ENCODE data around the gene PWWP2B.

The PWWP2B gene

DNA sequence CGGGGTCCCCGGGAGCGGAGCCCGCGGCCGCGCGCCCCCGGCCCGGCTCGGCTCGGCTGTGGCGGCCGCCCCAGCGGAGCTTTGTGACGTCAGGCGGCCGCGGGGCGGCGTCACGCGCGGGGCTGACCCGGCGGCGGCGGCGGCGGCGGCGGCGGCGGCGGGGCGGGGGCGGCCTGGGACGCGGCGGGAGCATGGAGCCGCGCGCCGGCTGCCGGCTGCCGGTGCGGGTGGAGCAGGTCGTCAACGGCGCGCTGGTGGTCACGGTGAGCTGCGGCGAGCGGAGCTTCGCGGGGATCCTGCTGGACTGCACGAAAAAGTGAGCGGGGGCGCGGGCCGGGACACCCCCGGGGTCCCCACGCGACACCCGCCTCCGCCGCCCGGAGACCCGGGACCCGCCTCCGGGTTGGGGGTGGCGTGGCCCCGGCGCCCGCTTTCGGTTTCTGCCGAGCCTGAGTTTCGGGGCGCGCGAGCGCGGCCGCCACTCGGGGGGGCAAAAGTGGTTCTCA lies at the start of gene PWWP2B:
Gene PWWP2B, plus strand, starts transcription at position 165 of the 506 bp plus-strand sequence. Its CDS starts 27 bp downstream, at position 192.
- peak in 1 of 2 experiments; percentile 34 for DNase-seq (ENCODE audit: low read depth in 2 of 2)

DNA sequence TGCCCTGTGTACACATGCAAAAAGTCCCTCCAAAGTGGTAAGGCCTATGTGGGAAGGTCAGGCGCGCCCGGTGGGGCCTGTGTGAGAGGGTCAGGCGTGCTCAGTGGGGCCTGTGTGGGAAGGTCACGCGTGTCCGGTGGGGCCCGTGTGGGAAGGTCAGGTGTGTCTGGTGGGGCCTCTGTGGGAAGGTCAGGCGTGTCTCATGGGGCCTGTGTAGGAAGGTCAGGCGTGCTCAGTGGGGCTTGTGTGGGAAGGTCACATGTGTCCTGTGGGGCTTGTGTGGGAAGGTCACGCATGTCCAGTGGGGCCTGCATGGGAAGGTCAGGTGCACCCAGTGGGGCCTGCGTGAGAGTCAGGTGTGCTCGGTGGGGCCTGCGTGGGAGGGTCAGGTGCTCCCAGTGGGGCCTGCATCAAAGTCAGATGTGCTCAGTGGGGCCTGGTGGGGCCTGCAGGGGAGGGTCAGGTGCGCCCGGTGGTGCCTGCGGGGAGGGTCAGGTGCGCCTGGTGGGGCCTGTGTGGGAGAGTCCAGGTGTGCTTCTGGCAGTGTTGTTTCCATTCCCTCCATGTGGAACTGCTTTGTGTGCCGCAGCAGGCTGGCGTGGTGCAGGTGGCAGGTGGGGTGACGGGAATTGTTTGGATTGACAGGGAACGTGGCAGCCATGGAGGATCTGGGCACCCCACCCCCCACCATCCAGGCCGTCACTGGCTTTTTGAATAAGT lies 49.6 kb upstream of the PWWP2B start:
- DNase-seq (ENCODE audit: low read depth in 2 of 2): no peak

DNA sequence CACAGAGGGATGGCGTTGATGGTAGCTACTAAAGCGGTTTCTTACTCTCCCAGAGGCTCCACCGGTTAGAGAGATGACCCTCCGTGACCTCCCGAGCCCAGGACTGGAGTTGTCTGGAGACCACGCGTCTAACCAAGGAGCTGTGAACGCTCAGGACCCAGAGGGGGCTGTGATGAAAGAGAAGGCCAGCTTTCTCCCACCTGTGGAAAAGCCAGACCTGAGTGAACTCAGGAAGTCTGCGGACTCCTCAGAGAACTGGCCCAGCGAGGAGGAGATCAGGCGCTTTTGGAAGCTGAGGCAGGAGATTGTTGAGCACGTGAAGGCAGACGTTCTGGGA lies 49.1 kb upstream of the PWWP2B start:
- DNase-seq (ENCODE audit: low read depth in 2 of 2): no peak

DNA sequence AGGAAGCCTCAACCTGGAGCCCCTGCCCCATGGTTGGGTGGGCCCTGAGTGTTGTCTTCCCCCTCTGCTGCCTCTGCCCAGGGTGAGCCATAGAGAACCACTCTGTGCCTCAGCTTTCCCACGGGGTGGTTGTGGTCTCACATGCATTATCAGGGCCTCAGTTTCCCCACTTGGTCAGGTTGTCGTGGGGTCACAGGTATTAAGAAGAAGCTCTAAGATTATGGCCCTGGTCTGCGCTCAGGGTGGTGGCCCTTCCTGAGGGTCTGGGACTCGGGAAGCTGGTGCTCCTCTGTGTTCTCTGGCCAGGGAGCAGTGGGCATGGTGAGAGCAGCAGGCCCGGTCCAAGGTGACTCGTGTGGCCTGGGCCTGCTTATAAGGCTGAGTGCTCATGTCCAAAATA lies 47.2 kb upstream of the PWWP2B start:
- DNase-seq (ENCODE audit: low read depth in 2 of 2): no peak

DNA sequence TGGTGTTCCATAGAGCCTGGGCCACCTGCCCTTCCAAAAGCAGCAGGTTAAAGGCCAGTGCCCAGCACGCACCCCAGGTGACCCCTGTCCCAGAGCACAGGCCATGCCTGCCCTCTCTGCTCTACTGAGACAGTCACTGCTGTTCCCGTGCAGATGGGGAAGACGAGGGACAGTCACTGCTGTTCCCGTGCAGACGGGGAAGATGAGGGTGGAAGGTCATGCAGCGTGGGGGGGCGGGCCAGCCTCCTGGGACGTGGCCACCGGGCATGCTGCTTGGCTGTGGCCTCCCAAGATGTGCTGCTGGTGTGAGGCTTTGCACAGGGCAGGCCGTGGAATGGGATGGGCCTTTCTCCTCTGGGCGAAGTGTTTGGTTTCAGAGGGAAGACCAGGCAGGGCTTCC lies 46.6 kb upstream of the PWWP2B start:
- no peak for DNase-seq (ENCODE audit: low read depth in 2 of 2)

DNA sequence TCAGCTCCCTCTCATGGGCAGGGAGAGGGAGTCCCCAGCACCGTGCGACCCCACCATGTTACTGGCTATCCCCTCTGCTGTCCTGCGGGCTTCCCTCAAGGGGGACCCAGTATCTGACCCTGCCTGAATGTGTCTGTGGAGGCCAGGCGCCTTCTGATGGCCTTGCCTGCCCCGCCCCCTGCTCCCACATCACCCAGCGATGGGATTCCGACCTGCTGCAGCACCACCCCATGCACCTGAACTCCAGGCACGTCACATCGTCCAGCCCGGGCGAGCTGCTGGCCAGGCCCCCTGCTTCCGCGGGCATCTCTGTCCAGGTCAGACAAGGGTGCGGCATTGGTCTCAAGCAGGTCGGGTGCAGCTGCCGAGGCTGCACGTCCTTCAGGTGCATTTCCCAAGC lies 46.1 kb upstream of the PWWP2B start:
- no peak for DNase-seq (ENCODE audit: low read depth in 2 of 2)

DNA sequence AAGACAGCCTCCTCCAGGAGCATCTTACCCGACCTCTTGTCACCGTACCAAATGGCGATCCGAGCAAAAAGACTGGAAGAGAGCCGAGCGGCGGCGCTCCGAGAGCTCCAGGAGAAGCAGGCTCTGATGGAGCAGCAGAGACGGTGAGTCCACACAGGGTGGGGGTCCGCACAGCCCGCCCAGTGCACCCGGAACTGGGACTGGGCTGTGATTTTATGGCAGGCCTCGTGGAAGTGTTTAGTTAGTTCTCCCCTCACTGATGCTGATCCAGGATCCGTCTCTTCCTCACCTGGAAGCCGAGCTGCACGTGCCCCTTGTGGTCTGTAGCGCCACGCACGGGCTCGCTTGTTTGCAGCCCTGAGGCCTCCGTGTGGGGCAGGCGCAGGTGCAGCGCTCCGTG lies 45.4 kb upstream of the PWWP2B start:
- no peak for DNase-seq (ENCODE audit: low read depth in 2 of 2)

DNA sequence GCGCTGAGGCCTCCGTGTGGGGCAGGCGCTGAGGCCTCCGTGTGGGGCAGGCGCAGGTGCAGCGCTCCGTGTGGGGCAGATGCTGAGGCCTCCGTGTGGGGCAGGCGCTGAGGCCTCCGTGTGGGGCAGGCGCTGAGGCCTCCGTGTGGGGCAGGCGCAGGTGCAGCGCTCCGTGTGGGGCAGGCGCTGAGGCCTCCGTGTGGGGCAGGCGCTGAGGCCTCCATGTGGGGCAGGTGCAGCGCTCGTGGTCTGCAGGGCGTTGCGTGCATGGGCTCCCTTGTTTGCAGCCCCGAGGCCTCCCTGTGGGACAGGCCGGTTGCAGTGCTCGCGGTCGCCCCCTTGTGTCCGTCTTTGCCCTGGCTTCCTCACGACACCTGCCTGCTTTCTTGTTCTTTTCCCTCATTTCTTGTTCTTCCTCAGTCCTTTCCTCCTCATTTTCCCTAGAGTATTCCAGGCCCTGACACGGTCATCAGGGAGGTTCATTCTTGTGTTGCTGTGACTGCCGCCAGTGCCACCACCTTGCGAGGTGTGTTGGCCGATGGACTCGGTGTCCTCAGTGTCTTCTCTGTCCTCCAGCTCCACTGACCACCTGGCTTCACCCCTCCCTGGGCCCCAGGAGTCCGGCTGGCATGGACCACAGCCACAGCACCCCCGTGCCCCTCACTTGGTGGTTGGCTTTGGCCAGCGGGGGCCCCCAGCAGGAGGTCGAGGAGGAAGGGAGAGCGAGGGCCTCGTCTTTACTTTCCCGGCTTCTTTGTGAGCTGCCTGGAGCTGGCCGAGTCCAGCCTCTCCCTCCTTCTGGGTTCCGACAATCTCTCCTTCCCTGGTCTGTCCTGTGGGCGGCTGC lies 44.3 kb upstream of the PWWP2B start:
- peak; percentile 52 to 73 for DNase-seq (ENCODE audit: low read depth in 2 of 2)

DNA sequence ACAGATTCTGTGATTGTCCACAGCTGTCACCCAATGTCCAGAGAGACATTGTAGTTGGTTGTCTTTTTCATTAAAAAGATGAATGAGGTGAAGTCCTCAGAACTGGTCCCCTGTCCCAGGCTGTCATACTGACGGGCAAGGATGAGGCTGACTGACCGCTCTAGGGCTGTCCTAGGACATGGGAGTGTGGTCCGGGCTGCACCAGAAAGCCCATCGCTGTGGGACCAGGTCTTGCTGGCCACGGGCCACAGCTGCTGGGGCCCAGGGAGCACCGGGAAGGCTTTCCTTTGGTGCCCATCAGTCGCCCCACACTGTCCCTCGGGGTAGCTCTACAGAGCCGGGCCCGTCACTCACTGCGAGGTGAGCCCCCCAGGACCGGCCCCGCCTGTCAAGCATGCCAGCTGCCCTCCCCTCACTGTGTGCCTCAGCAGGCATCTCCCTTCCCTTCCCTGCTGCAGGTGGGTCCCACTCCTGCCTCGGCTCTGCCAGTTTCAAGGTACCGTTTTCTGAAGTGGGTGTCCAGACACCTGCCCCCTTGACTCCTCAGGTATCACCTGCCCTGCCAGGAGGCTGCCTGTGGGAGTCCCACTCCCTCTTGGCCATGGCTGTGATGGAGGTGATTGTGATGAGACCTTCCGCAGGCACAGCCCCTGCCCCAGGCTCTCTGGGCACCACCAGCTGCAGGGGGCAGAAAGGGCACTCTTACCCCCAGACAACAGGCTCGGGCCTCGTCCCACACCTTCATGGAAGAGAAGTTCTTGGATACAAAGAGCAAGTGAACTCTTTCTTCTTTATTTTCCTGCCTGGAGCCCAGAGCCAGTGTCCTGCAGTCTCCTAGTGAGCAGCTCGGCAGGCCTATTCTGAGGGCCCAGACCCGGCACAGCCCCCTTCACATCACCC lies 43.3 kb upstream of the PWWP2B start:
- no peak for DNase-seq (ENCODE audit: low read depth in 2 of 2)

DNA sequence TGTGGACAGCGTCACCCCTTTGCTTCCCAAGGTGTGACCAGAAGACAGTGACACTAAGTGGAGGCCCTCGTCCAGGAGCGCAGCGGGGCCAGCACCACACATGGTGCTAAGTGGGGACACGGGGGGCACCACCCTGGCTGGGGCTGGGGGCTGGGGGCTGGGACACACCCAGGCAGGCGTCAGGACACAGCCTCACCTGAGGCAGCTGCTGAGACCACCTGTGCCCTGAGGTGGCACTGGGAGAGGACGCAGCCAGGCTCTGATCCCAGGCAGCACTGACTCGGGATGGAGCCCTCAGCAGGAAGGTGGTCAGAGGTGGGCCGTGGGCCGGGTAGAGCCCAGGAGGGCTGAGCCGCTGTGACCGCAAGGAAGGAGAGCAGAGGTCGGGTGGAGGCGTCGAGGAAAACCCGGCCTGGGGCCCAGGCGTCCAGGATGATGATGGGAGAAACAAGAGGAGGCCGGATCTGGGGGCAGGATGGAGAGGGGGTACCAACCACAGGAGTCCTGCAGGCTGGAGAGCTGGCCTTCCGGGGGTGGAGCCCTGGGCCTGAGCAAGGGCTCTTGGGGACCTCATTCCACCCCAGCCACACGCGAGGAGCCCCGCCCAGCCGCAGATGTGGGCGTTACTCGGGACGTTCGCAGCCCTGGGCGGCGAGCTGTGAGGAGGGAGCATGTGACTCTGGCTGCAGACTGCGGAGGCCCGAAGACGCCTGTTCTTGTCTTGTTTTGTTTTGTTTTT lies 42.5 kb upstream of the PWWP2B start:
- DNase-seq (ENCODE audit: low read depth in 2 of 2): no peak

DNA sequence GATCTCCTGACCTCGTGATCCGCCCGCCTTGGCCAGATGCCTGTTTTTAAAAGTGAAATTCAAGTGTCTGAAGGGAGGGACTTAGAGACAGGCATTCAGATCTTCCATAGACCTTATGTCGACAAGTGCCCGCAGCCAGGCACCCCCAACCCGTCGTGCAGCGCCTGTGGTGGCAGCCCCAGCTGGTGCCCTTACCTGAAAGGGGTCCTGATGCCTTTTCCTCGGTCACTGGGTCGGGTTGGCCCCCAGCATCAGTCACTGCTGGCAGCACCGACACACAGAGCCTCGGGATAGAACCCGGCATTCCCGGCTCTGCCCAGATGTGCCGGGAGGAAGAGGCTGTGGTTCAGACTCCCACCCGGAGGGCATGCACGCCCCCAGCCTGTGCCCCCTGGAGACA lies 41.7 kb upstream of the PWWP2B start:
- DNase-seq (ENCODE audit: low read depth in 2 of 2): no peak

DNA sequence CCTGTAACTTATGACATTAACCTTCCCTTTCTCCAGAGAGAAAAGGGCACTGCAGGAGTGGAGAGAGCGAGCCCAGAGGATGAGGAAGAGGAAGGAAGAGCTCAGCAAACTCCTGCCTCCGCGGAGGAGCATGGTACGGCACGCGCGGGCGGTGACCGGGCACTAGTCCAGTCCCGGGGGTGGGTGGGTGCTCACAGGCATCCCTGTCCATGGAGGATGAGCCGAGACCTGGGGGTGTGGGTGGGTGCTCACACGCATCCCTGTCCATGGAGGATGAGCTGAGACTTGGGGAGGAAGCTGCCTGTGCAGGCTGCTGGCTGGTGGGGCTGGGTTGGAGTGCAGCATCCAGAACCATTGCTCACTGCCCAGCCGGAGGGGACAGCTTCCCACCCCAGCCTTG lies 41.2 kb upstream of the PWWP2B start:
- DNase-seq (ENCODE audit: low read depth in 2 of 2): no peak

DNA sequence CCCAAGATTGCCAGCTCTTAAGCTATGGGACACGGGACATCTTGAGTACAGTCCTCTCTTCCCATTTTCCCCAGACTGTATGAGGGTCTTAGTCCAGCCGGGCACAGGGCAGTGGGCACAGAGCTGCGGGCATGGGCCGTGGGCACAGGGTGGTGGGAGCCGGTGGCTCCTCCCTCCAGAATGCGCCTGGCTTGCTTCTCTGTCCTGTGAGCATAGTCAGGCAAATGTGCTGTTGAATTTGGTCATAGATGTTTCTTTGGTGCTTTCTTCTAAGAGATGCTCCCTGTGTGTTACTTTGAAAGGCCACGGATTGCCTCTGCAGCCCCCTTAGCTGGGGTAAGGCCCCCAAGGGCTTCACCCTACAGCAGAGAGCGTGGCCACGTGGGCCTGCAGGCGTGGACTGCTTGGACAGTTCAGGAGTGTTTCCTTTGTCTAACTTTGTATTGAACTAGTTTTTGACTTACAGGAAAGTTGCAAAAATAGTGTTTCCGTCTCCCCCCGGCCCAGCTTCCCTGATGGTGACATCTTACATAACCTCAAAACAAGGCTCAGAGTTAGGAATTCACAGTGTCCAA lies 40.3 kb upstream of the PWWP2B start:
- no peak for DNase-seq (ENCODE audit: low read depth in 2 of 2)

DNA sequence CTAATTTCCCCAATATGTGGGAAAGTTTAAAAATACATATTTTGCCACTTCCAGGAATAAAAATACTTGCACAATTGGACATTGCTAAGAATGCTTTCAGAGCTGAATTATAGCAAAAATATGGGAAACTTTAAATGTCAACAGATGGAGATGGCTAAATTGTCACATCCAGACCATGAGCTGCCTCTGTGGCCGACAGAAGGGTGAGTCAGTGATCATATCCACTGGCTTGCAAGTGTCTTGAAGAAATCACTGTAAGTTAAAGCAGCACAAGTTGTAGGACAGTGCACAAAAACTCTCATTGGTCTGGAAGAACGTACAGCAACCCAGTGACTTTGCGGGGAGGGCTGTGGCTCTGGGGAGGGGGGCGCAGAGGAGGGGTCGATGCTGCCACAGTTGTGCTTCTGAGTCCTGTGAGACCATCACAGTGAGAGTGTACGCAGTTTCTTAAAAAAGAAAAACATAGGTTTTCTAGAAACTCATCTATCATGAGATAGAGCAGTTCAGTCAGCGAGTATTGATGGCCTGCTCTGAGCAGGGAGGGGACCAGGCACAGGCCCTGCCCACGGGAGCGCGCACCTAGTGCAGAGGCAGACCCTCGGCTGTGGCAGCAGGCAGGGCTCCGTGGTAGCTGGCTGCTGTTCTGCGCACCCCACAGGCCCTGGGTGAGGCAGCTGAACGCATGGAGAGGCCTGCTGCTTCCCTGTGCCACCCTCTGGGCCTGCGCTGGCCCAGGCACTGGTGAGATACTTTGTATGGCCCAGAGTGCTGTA lies 39.5 kb upstream of the PWWP2B start:
- DNase-seq (ENCODE audit: low read depth in 2 of 2): no peak

DNA sequence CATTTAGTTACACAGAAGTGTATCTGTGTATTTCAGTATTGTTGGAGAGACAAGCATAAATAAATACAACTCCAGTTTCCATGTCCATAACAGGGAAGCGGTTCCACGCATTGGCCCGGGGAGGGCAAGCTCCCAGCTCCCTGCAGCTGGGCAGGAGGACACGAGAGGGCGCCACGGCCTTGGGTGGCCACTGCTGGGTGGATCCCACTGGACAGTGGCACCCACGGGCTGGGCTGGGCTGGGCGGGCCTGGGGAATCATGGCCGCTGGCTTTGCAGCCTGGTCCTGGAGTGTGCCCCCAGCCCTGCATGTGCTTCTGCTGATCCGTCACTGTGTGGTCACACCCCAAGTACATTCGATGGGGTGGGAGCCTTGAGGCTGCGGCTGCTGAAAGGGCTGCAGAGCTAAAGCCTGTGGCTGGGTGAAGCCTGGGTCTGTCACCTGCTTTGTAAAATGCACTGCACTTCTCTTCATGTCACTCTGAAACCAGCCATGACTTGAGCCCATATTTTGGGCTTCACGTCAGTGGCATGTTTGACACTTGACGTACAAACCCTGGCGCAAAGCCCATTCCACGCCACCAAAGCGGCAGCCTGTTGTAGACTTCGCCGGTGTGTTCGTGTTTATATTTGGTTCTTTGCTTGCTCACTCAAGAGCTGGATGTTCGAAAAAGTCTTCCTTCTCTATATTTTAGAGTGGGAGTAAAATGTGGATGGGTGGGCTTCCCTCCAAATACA lies 37.5 kb upstream of the PWWP2B start:
- no peak for DNase-seq (ENCODE audit: low read depth in 2 of 2)

DNA sequence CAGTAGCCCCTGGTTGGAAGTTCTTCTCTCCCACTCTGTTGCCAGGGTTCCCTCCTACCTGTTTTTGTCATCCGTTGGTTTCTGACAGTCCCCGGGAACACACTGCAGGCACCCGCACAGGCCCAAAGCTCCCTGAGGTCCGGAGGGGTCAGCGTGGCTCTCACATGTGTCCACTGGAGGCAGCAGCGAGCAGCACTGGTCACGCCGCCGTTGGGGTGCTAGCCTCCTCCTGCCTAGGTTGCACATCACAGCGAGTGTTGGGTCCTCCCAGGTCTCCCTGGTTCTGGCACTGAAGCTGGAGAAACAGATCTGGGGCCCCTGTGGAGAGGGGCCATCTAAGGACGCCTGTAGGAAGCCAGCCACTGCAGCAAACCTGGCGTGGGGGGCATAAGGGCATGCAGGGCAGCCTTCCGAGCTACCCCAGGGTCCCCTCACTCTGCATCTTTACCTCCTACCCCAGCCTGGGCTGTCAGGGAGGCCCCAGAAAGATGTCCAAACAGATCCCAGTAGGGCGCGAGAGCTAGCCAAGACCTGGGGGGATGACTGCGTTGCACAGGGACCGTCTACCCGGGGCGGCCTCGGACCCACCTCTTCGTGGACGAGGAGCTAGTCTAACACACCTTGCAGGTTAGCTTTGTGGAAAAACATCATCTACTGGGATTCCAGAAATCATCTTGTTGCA lies 36.1 kb upstream of the PWWP2B start:
- peak in 1 of 2 experiments; percentile 41 for DNase-seq (ENCODE audit: low read depth in 2 of 2)

DNA sequence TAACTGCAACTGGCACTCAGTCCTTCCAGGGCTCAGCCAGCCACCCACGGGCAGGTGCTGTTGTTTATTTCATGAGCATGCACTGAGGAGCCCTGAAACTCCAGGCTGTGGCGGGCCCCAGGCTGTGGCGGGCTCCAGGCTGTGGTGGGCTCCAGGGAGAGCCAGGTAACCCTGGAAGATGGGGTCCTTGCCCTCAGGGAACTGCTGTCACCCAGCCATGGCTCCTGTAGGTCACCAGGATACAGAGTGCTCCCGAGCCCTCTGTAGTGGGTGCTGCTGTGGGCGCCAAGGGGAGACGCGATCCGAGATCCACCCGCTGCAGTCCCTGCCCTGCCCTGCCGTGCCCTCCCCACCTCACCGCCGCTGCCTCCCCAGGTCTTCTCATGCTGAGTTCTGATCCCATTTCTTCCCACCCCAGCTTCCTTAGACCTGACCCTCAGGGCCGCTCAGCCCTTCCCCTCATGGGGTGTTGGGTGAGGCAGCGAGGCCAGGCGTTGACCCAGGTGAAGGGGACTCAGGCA lies 35.4 kb upstream of the PWWP2B start:
- no peak for DNase-seq (ENCODE audit: low read depth in 2 of 2)

DNA sequence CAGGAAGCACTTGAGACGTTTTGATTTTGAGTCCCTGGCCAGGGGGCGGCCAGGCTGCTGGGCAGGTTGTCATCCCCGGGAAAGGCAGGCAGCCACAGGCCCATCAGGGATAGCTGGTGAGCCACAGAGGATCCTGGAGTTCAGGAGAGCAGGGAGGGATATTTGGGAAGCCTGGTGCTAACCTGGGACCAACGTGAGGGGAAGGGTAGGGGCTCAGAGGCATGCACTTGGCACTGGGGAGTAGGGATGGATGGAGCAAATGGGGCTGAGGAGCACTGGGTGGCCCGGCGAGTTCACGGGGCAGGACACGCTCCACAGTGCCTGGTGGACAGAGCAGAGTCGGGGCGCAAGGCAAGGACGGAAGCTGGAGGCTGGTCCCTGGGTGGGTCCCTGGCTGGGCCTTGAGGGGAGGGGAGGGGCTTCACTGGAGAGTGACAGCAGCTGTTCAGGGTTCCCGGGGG lies 34.8 kb upstream of the PWWP2B start:
- no peak for DNase-seq (ENCODE audit: low read depth in 2 of 2)

DNA sequence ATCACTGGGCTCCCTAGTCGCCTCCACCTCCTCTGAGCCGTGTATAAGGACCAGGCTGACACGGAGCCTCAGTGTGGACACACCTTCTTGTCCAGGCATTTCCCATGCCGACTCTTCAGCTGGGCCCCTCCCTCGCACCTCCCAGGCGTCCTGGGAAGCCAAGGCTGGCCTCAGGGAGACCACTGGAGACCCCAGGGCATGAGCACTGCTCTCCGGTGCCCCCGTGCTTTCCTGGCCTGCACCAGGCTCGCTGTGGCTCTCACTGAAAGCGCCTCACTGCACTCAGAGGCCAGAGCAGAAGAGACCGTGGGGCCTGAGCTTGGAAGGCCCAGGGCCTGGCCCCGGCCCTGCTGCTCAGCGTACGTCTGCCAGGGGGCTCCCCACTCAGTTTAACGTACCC lies 33.6 kb upstream of the PWWP2B start:
- DNase-seq (ENCODE audit: low read depth in 2 of 2): no peak
